PC-9 (cell line): ENCODE data around the gene DHRS2. TPM values are rescaled to one million over a fixed set of nuclear protein-coding genes. Genes with fewer than 3 reads are reported as not detected.
A peak's percentile ranks its signal among the peaks of the same experiment; 100 is the strongest.

Experiments used
- Bru-seq: library from RNA; stranded (reverse); fragments of 400-500 nt; gene quantifications from one replicate; lab custom pipeline; 2021; lab: Mats Ljungman, UMichigan
- BruChase-seq, 2 experiments: library from RNA; stranded (reverse); fragments of 400-500 nt; gene quantifications; one replicate each; lab custom pipeline; 2021; lab: Mats Ljungman, UMichigan
- BruUV-seq: library from RNA; stranded (reverse); fragments of 400-500 nt; replicated peaks from 2 replicates; lab custom pipeline; 2021; lab: Mats Ljungman, UMichigan
- CTCF ChIA-PET: fragments of 300-600 bp; sonication (Branson Sonifier 250); formaldehyde crosslinking; loops from one replicate; lab custom pipeline; 2022; ENCODE audit warnings: antibody characterized with exemption; lab: Charles Lee
- POLR2A ChIA-PET: fragments of 300-600 bp; sonication (Branson Sonifier 250); formaldehyde crosslinking; loops from one replicate; lab custom pipeline; 2022; ENCODE audit warnings: antibody characterized with exemption; ENCODE audit not compliant: unreplicated experiment; lab: Charles Lee
- DNase-seq, 2 experiments: peaks; one replicate each; pipeline versions ENCODE4 v3.0.0 to v3.0.0-alpha.2; 2015 to 2022; ENCODE audit warnings: mixed read lengths in 1 of 2
- H2AFZ ChIP-seq: fragments of 200-600 bp; sonication (generic); 2 replicates; pipeline ENCODE4 v1.8.1; 2017; ENCODE audit warnings: antibody characterized with exemption
- H3F3A ChIP-seq: fragments of 200-600 bp; sonication (generic); 2 replicates; pipeline ENCODE4 v1.8.1; 2017; ENCODE audit warnings: antibody characterized with exemption, mild to moderate bottlenecking, low read depth; ENCODE audit not compliant: insufficient read depth
- H3K27ac ChIP-seq: fragments of 200-600 bp; sonication (generic); 2 replicates; pipeline ENCODE4 v1.6.1; 2016; ENCODE audit warnings: mixed run types
- H3K27me3 ChIP-seq: fragments of 200-600 bp; sonication (generic); 2 replicates; pipeline ENCODE4 v1.6.1; 2016; ENCODE audit warnings: low read depth, mixed run types; ENCODE audit not compliant: insufficient read depth
- H3K36me3 ChIP-seq: fragments of 200-600 bp; sonication (generic); 2 replicates; pipeline ENCODE4 v1.6.1; 2016; ENCODE audit warnings: low read depth, mixed run types
- H3K4me1 ChIP-seq: fragments of 200-600 bp; sonication (generic); replicated peaks from 2 replicates; pipeline ENCODE4 v1.6.1; 2016; ENCODE audit warnings: mixed run types; ENCODE audit not compliant: insufficient read depth
- H3K4me2 ChIP-seq: fragments of 200-600 bp; sonication (generic); 2 replicates; pipeline ENCODE4 v1.6.1; 2017; ENCODE audit warnings: mixed run types
- H3K4me3 ChIP-seq: fragments of 200-600 bp; sonication (generic); 2 replicates; pipeline ENCODE4 v1.6.1; 2016; ENCODE audit warnings: mixed run types
- H3K79me2 ChIP-seq: fragments of 200-600 bp; sonication (generic); 2 replicates; pipeline ENCODE4 v1.6.1; 2017; ENCODE audit warnings: low read depth, mixed run types
- H3K9me2 ChIP-seq: fragments of 200-600 bp; sonication (generic); 2 replicates; pipeline ENCODE4 v1.8.1; 2017; ENCODE audit warnings: mild to moderate bottlenecking; ENCODE audit not compliant: insufficient read depth
- H3K9me3 ChIP-seq: fragments of 200-600 bp; sonication (generic); 2 replicates; pipeline ENCODE4 v1.8.1; 2016; ENCODE audit warnings: low read depth; ENCODE audit not compliant: insufficient read depth
- H4K20me1 ChIP-seq: fragments of 200-600 bp; sonication (generic); 2 replicates; pipeline ENCODE4 v1.8.1; 2017; ENCODE audit not compliant: insufficient read depth
- CTCF ChIP-seq: fragments of 200-600 bp; sonication (generic); conservative IDR thresholded peaks from 2 replicates; pipeline ENCODE4 v1.6.1; 2017; ENCODE audit warnings: mixed run types, antibody characterized with exemption, mild to moderate bottlenecking, moderate library complexity
- EZH2 ChIP-seq: fragments of 200-600 bp; sonication (generic); IDR thresholded peaks from 2 replicates; pipeline ENCODE4 v1.8.0; 2017; ENCODE audit warnings: antibody characterized with exemption, low read depth
- intact Hi-C: fragments of 100-400 bp; cut with micrococcal nuclease; formaldehyde crosslinking; loops from one replicate; pipeline ENCODE4 v1.10.0; 2022; ENCODE audit not compliant: unreplicated experiment
- long read RNA-seq: library from polyadenylated mRNA; stranded (forward); transcript quantifications from one replicate; pipeline ENCODE4 v2.0.0, GENCODE V29; 2022
- total RNA-seq: library from RNA; stranded (reverse); gene quantifications from 2 replicates; pipeline ENCODE4 v1.2.3, GENCODE V29; 2021

Gene DHRS2
- 0.55 and 1.3 TPM in 2 replicates for total RNA-seq
- Bru-seq, nascent RNA: percentile 14 among the genes with signal in this experiment
- percentile 20 among the genes with signal in this experiment for BruChase-seq, experiment 1, labeled RNA remaining after a 2-hour chase
- BruChase-seq, experiment 2, labeled RNA remaining after a 6-hour chase: percentile 25 among the genes with signal in this experiment
- long read RNA-seq: 0 reads

- intact Hi-C loops: no loop called here
- peak in 1 of 2 experiments; percentile 81 for DNase-seq
- 0 out of 2 replicates have a peak, but pooled peaks cover 9% of the 10 kb centered on the region for H4K20me1 ChIP-seq
- H3K27me3 ChIP-seq: no peaks in the 10 kb centered on the region
- H3K79me2 ChIP-seq: peaks cover 49% of the 10 kb centered on the region
- H3K9me2 ChIP-seq: no peaks in the 10 kb centered on the region
- no peaks in the 10 kb centered on the region for H3K9me3 ChIP-seq
- H3K4me2 ChIP-seq: peak within 1 kb of the TSS; percentile 73
- no peak within 1 kb of the TSS for H2AFZ ChIP-seq
- BruUV-seq: no TSS peak
- H3K36me3 ChIP-seq: peaks cover 5% of the 10 kb centered on the region
- peaks cover 46% of the 10 kb centered on the region for H3K4me1 ChIP-seq
- peaks cover 39% of the 10 kb centered on the region for H3F3A ChIP-seq
- ChIA-PET CTCF (no interaction called here), POLR2A (no interaction called here)
- H3K27ac ChIP-seq: peak within 1 kb of the TSS; percentile 50
- peak within 1 kb of the TSS; percentile 62 for H3K4me3 ChIP-seq
- TF ChIP-seq CTCF: no peak
- no peak for TF ChIP-seq EZH2
Observed at GRCh38 chr14:23636317-23637211, at the start of gene DHRS2. Gene DHRS2, plus strand, starts transcription at chr14:23636364. Its CDS starts 2,501 bp downstream, at chr14:23638865.

GRCh38 chr14:23588884-23589598 is 47.1 kb upstream of the DHRS2 start:
- TF ChIP-seq EZH2: no peak
- TF ChIP-seq CTCF: peak; percentile 78
- Histone ChIP-seq H3K27me3 (no peaks in the 10 kb centered on the region), H2AFZ (no peak overlapping the region), H3K9me2 (no peaks in the 10 kb centered on the region), H3K4me3 (no peak overlapping the region), H3K79me2 (no peaks in the 10 kb centered on the region), H3K4me1 (peaks cover 7% of the 10 kb centered on the region; the same call in 1 of the 2 replicates), H3F3A (no peaks in the 10 kb centered on the region), H3K36me3 (no peaks in the 10 kb centered on the region), H3K9me3 (no peaks in the 10 kb centered on the region), H3K27ac (no peak overlapping the region), H3K4me2 (no peak overlapping the region), H4K20me1 (no peaks in the 10 kb centered on the region)
- no TSS peak for BruUV-seq
- intact Hi-C loops: loop anchor here (1.0 to 2.0 kb wide), 6 partner anchors 78 to 448 kb away; no protein-coding TSS in a partner anchor
- DNase-seq: peak; percentile 62 to 83
- ChIA-PET CTCF (interaction anchor here (0.5 to 1.1 kb wide), 5 partner anchors 43 to 321 kb away, joined by 3 to 10 read pairs (median 6); no protein-coding TSS in a partner anchor), POLR2A (interaction anchor here (0.6 to 0.7 kb wide), 2 partner anchors 287 to 469 kb away, joined by 4 read pairs; partner anchors contain the start of gene PPP1R3E)

- no peak for TF ChIP-seq EZH2
- TF ChIP-seq CTCF: no peak
- no peak overlapping the region for H2AFZ ChIP-seq
- CTCF ChIA-PET: interaction anchor here (1.0 to 1.1 kb wide), 3 partner anchors 42 to 321 kb away, joined by 6 to 10 read pairs (median 6); no protein-coding TSS in a partner anchor
- BruUV-seq: no TSS peak
- intact Hi-C loops: loop anchor here (1.0 to 2.0 kb wide), 6 partner anchors 77 to 447 kb away; no protein-coding TSS in a partner anchor
- H3K9me3 ChIP-seq: no peaks in the 10 kb centered on the region
- H3K27ac ChIP-seq: no peak overlapping the region
- no peaks in the 10 kb centered on the region for H3F3A ChIP-seq
- no peak for DNase-seq
- H3K36me3 ChIP-seq: no peaks in the 10 kb centered on the region
- peaks cover 7% of the 10 kb centered on the region; the same call in 1 of the 2 replicates for H3K4me1 ChIP-seq
- H3K4me3 ChIP-seq: no peak overlapping the region
- POLR2A ChIA-PET: no interaction called here
- H3K79me2 ChIP-seq: no peaks in the 10 kb centered on the region
- H4K20me1 ChIP-seq: no peaks in the 10 kb centered on the region
- H3K4me2 ChIP-seq: no peak overlapping the region
- no peaks in the 10 kb centered on the region for H3K27me3 ChIP-seq
- no peaks in the 10 kb centered on the region for H3K9me2 ChIP-seq
Observed at GRCh38 chr14:23589606-23590005, 46.6 kb upstream of the DHRS2 start.
